Natural killer cell (primary cell): ENCODE measurements around the gene ZNF576. TPM values are rescaled to one million over a fixed set of nuclear protein-coding genes. Genes with fewer than 3 reads are reported as not detected.
"Not testable (repeated sequence)": the region's sequence is repeated elsewhere in the genome, so short reads cannot be mapped to it uniquely, and the experiment has no call there.

Experiments
- ATAC-seq, 3 donors: fragments of 150-1000 bp in 2 of 3; fragments of 200-7000 bp in 1 of 3; cut with Tn5 transposase; 1 replicate in 1 of 3; 2 replicates in 2 of 3; pipeline ENCODE4 v1.10.0; 2021; ENCODE audit warnings: mild to moderate bottlenecking in 2 of 3, moderate library complexity in 2 of 3
- DNase-seq, 2 donors: peaks; one replicate each; pipeline versions ENCODE4 v3.0.0 to v3.0.0-alpha.2; 2013 to 2021; ENCODE audit warnings: mixed read lengths in 1 of 2
- H3K27ac ChIP-seq: one replicate; pipeline ENCODE4 v1.5.1; 2013; ENCODE audit warnings: mild to moderate bottlenecking, low read length
- H3K27me3 ChIP-seq: one replicate; pipeline ENCODE4 v1.6.1; 2013; ENCODE audit warnings: low read length; ENCODE audit not compliant: control insufficient read depth, insufficient read depth
- H3K36me3 ChIP-seq: one replicate; pipeline ENCODE4 v1.6.1; 2013; ENCODE audit warnings: low read length; ENCODE audit not compliant: control insufficient read depth, insufficient read depth
- H3K4me1 ChIP-seq: one replicate; pipeline ENCODE4 v1.6.1; 2013; ENCODE audit warnings: low read length; ENCODE audit not compliant: control insufficient read depth, insufficient read depth
- H3K4me3 ChIP-seq: one replicate; pipeline ENCODE4 v1.5.1; 2013; ENCODE audit warnings: low read length
- H3K9me3 ChIP-seq: one replicate; pipeline ENCODE4 v1.6.1; 2013; ENCODE audit warnings: low read length; ENCODE audit not compliant: control insufficient read depth, insufficient read depth
- H3K27ac Mint-ChIP-seq, 2 donors: one replicate each; pipeline ENCODE4 v1.8.0; 2022; ENCODE audit warnings: mild to moderate bottlenecking in 2 of 2, mixed read lengths in 2 of 2, moderate library complexity in 1 of 2
- H3K27me3 Mint-ChIP-seq, 2 donors: one replicate each; pipeline ENCODE4 v1.8.0; 2022; ENCODE audit warnings: low read depth in 2 of 2, mixed read lengths in 2 of 2
- H3K36me3 Mint-ChIP-seq: one replicate; pipeline ENCODE4 v1.8.0; 2022; ENCODE audit warnings: mixed read lengths
- H3K4me1 Mint-ChIP-seq, 2 donors: one replicate each; pipeline ENCODE4 v1.8.0; 2022; ENCODE audit warnings: mixed read lengths in 2 of 2
- H3K4me3 Mint-ChIP-seq: one replicate; pipeline ENCODE4 v1.8.0; 2022; ENCODE audit warnings: mild to moderate bottlenecking, moderate library complexity, mixed read lengths
- H3K9me3 Mint-ChIP-seq, 2 donors: one replicate each; pipeline ENCODE4 v1.8.0; 2022; ENCODE audit warnings: mixed read lengths in 2 of 2
- CTCF ChIP-seq: fragments of 200-600 bp; IDR thresholded peaks from one replicate; pipeline ENCODE4 v1.8.0; 2022; ENCODE audit warnings: antibody characterized with exemption
- WGBS: methylation state at CpG from one replicate; pipeline ENCODE4 v1.1.7; 2013; ENCODE audit warnings: missing lambda C conversion rate; ENCODE audit not compliant: insufficient coverage; 5-methylcytosine and 5-hydroxymethylcytosine counted together
- intact Hi-C: fragments of 100-400 bp; cut with micrococcal nuclease; formaldehyde crosslinking; loops from one replicate; pipeline ENCODE4 v1.14.2; 2022
- total RNA-seq, 4 donors: library from RNA; stranded (reverse); fragments of 120-200 nt in 1 of 4; gene quantifications; one replicate each; pipeline versions ENCODE4 v1.2.3 to v1.2.4, GENCODE V29; 2013 to 2022

Gene ZNF576
- total RNA-seq, 3 donors from 2014 or later (not counting 1 experiment from before 2014, with no cell fraction given): 4.0 to 10.4 (median 5.8) TPM

GRCh38 chr19:43648633-43649032, 52.2 kb downstream of the ZNF576 start:
- Histone ChIP-seq H3K4me1 (no peaks in the 10 kb centered on the region), H3K27ac (no peak overlapping the region), H3K4me3 (no peak overlapping the region), H3K36me3 (no peaks in the 10 kb centered on the region), H3K9me3 (no peaks in the 10 kb centered on the region), H3K27me3 (no peaks in the 10 kb centered on the region)
- no peak overlapping the region for H3K4me3 Mint-ChIP-seq
- intact Hi-C loops: no loop called here
- no peaks in the 10 kb centered on the region for H3K4me1 Mint-ChIP-seq
- ATAC-seq (no peak), DNase-seq (no peak)
- H3K36me3 Mint-ChIP-seq: no peaks in the 10 kb centered on the region
- WGBS: 93% methylated on average over 6 of the region's 6 CpGs
- no peaks in the 10 kb centered on the region for H3K27me3 Mint-ChIP-seq
- TF ChIP-seq CTCF: no peak
- no peak overlapping the region for H3K27ac Mint-ChIP-seq
- H3K9me3 Mint-ChIP-seq: no peaks in the 10 kb centered on the region

GRCh38 chr19:43649514-43649913, 53.1 kb downstream of the ZNF576 start:
- Histone ChIP-seq H3K9me3 (no peaks in the 10 kb centered on the region), H3K4me3 (no peak overlapping the region), H3K27ac (no peak overlapping the region), H3K36me3 (no peaks in the 10 kb centered on the region), H3K4me1 (no peaks in the 10 kb centered on the region), H3K27me3 (no peaks in the 10 kb centered on the region)
- Mint-ChIP-seq H3K27ac (no peak overlapping the region), H3K4me3 (no peak overlapping the region), H3K27me3 (no peaks in the 10 kb centered on the region), H3K36me3 (no peaks in the 10 kb centered on the region), H3K4me1 (no peaks in the 10 kb centered on the region), H3K9me3 (no peaks in the 10 kb centered on the region)
- ATAC-seq (no peak), DNase-seq (no peak)
- 97% methylated on average over 2 of the region's 2 CpGs for WGBS
- intact Hi-C loops: no loop called here
- no peak for TF ChIP-seq CTCF

GRCh38 chr19:43650276-43650675, 53.9 kb downstream of the ZNF576 start:
- H3K4me3 Mint-ChIP-seq, H3K36me3 Mint-ChIP-seq, H3K27me3 ChIP-seq, intact Hi-C loops, H3K4me3 ChIP-seq, H3K9me3 ChIP-seq, H3K27ac Mint-ChIP-seq, H3K27ac ChIP-seq, DNase-seq, H3K4me1 ChIP-seq, H3K27me3 Mint-ChIP-seq, H3K36me3 ChIP-seq, ATAC-seq, H3K4me1 Mint-ChIP-seq, H3K9me3 Mint-ChIP-seq: not testable (repeated sequence)
- 96% methylated on average over 7 of the region's 7 CpGs for WGBS

Other genes starting within 250 kb of the ZNF576 start
- gene CD177, start 242.9 kb upstream of the ZNF576 start, total RNA-seq: not detected
- gene TEX101, start 181.7 kb upstream of the ZNF576 start, total RNA-seq: 1 to 10 TPM in 1 of 3 donors, not detected in 2; 1.4 TPM
- 1 to 10 TPM; 1.3 to 2.4 (median 1.7) TPM for gene LYPD3, start 131.0 kb upstream of the ZNF576 start, total RNA-seq
- 10 to 100 TPM; 24.5 to 24.9 (median 24.8) TPM for gene PHLDB3, start 91.8 kb upstream of the ZNF576 start, total RNA-seq
- gene ETHE1, start 69.4 kb upstream of the ZNF576 start, total RNA-seq: 10 to 100 TPM; 22.0 to 25.6 (median 24.6) TPM
- 1 to 10 TPM; 1.9 to 5.4 (median 3.9) TPM for gene ZNF575, start 63.4 kb upstream of the ZNF576 start, total RNA-seq
- 10 to 100 TPM; 33.2 to 43.9 (median 40.7) TPM for gene XRCC1, start 21.1 kb upstream of the ZNF576 start, total RNA-seq
- gene PINLYP, start 20.8 kb upstream of the ZNF576 start, total RNA-seq: 1 to 10 TPM; 1.7 to 3.0 (median 2.4) TPM
- gene IRGQ, start 461 bp upstream of the ZNF576 start, total RNA-seq: 10 to 100 TPM; 28.5 to 43.7 (median 32.2) TPM
- gene SRRM5, start 15.5 kb downstream of the ZNF576 start, total RNA-seq: under 1 TPM; 0.24 to 0.75 (median 0.50) TPM
- gene ZNF428, start 23.0 kb downstream of the ZNF576 start, total RNA-seq: 10 to 100 TPM; 36.3 to 50.5 (median 37.6) TPM
- under 1 TPM in 2 of 3 donors, not detected in 1; 0.19 to 0.38 TPM for gene CADM4, start 43.3 kb downstream of the ZNF576 start, total RNA-seq
- gene PLAUR, start 73.6 kb downstream of the ZNF576 start, total RNA-seq: 100 to 1,000 TPM in 1 of 3 donors, 10 to 100 TPM in 2; 44.5 to 141 (median 55.5) TPM
- gene IRGC, start 119.5 kb downstream of the ZNF576 start, total RNA-seq: not detected
- 10 to 100 TPM; 23.3 to 37.4 (median 28.3) TPM for gene SMG9, start 158.4 kb downstream of the ZNF576 start, total RNA-seq
- gene KCNN4, start 184.4 kb downstream of the ZNF576 start, total RNA-seq: 1 to 10 TPM in 2 of 3 donors, under 1 TPM in 1; 0.72 to 7.1 (median 1.4) TPM
- gene LYPD5, start 205.9 kb downstream of the ZNF576 start, total RNA-seq: not detected
- gene ZNF283, start 230.7 kb downstream of the ZNF576 start, total RNA-seq: 1 to 10 TPM; 4.1 to 8.0 (median 7.1) TPM